K562 (cell line): ENCODE results near the gene EEFSEC.

Source experiments
- ATF3 ChIP-seq, 2 experiments: fragments of 450-650 bp in 1 of 2; sonication (generic) in 1 of 2; formaldehyde crosslinking in 1 of 2; IDR thresholded peaks in 1 of 2; conservative IDR thresholded peaks in 1 of 2; 2 replicates each; pipeline versions ENCODE4 v1.6.1 to v1.8.1; 2016 to 2023; ENCODE audit warnings: mild to moderate bottlenecking in 2 of 2, moderate library complexity in 2 of 2, inconsistent platforms in 1 of 2, missing genetic modification reagents in 1 of 2
- POLR2A ChIP-seq: fragments of 450-650 bp; conservative IDR thresholded peaks from 2 replicates; pipeline ENCODE4 v1.6.1; 2016

- no peak for TF ChIP-seq POLR2A
- no peak for TF ChIP-seq ATF3 (IDR thresholded peaks at IDR 0.05)
- no peak for TF ChIP-seq ATF3 (CRISPR knock-in tag; conservative IDR thresholded peaks at IDR 0.05)
Observed at GRCh38 chr3:128245460-128245859, 92.2 kb downstream of the EEFSEC start.
